Neural progenitor cell (in vitro differentiated cells): Measurements from ENCODE around the gene PAM. TPM values are rescaled to one million over a fixed set of nuclear protein-coding genes. Genes with fewer than 3 reads are reported as not detected.

Experiments used
- DNase-seq: peaks from one replicate; pipeline ENCODE4 v3.0.0-alpha.2; 2016; ENCODE audit warnings: low spot score
- H2AFZ ChIP-seq: fragments of 200-600 bp; sonication (generic); replicated peaks from 2 replicates; pipeline ENCODE4 v1.6.1; 2016; ENCODE audit warnings: antibody characterized with exemption
- H3F3A ChIP-seq: fragments of 200-600 bp; sonication (generic); 2 replicates; pipeline ENCODE4 v1.6.1; 2016; ENCODE audit warnings: antibody characterized with exemption, low read depth
- H3K27ac ChIP-seq: fragments of 200-600 bp; sonication (generic); 2 replicates; pipeline ENCODE4 v1.5.1; 2016; ENCODE audit warnings: mild to moderate bottlenecking
- H3K27me3 ChIP-seq: fragments of 200-600 bp; sonication (generic); 2 replicates; pipeline ENCODE4 v1.6.1; 2016; ENCODE audit warnings: mild to moderate bottlenecking, moderate library complexity
- H3K36me3 ChIP-seq: fragments of 200-600 bp; sonication (generic); 2 replicates; pipeline ENCODE4 v1.5.1; 2016
- H3K4me1 ChIP-seq: fragments of 200-600 bp; sonication (generic); 2 replicates; pipeline ENCODE4 v1.6.1; 2016; ENCODE audit warnings: mixed run types
- H3K4me2 ChIP-seq: fragments of 200-600 bp; sonication (generic); 2 replicates; pipeline ENCODE4 v1.6.1; 2016
- H3K4me3 ChIP-seq: fragments of 200-600 bp; sonication (generic); 2 replicates; pipeline ENCODE4 v1.5.1; 2016
- H3K79me2 ChIP-seq: fragments of 200-600 bp; sonication (generic); 2 replicates; pipeline ENCODE4 v1.6.1; 2016; ENCODE audit warnings: low read depth
- H3K9ac ChIP-seq: fragments of 200-600 bp; sonication (generic); 2 replicates; pipeline ENCODE4 v1.6.1; 2016
- H3K9me3 ChIP-seq: fragments of 200-600 bp; sonication (generic); 2 replicates; pipeline ENCODE4 v1.5.1; 2016; ENCODE audit warnings: low read depth
- H4K20me1 ChIP-seq: fragments of 200-600 bp; sonication (generic); 2 replicates; pipeline ENCODE4 v1.6.1; 2016; ENCODE audit warnings: low read depth
- H3K27ac Mint-ChIP-seq: 3 replicates; pipeline ENCODE4 v1.8.0; 2021; ENCODE audit warnings: mixed read lengths
- H3K27me3 Mint-ChIP-seq: 2 replicates; pipeline ENCODE4 v1.8.0; 2022; ENCODE audit warnings: low read depth, mild to moderate bottlenecking, inconsistent platforms, moderate library complexity, mixed read lengths; ENCODE audit not compliant: insufficient read depth
- H3K36me3 Mint-ChIP-seq: 3 replicates; pipeline ENCODE4 v1.8.0; 2021; ENCODE audit warnings: mixed read lengths
- H3K4me1 Mint-ChIP-seq: 3 replicates; pipeline ENCODE4 v1.8.0; 2021; ENCODE audit warnings: mixed read lengths
- H3K4me3 Mint-ChIP-seq: 3 replicates; pipeline ENCODE4 v1.8.0; 2021; ENCODE audit warnings: mild to moderate bottlenecking, moderate library complexity, mixed read lengths
- H3K9me3 Mint-ChIP-seq: 3 replicates; pipeline ENCODE4 v1.8.0; 2020; ENCODE audit warnings: mixed read lengths
- CTCF ChIP-seq: fragments of 200-600 bp; sonication (generic); IDR thresholded peaks from 2 replicates; pipeline ENCODE4 v1.5.1; 2017; ENCODE audit warnings: antibody characterized with exemption, mild to moderate bottlenecking
- EZH2 ChIP-seq: fragments of 200-600 bp; sonication (generic); IDR thresholded peaks from 2 replicates; pipeline ENCODE4 v1.6.1; 2017; ENCODE audit warnings: antibody characterized with exemption, mild to moderate bottlenecking, moderate library complexity
- EZH2phosphoT487 ChIP-seq: fragments of 200-600 bp; sonication (generic); IDR thresholded peaks from 2 replicates; pipeline ENCODE4 v1.6.1; 2017; ENCODE audit warnings: antibody characterized with exemption
- total RNA-seq: library from RNA; depleted of rRNA; stranded (reverse); fragments of >200 nt; gene quantifications from 2 replicates; pipeline ENCODE4 v1.2.3, GENCODE V29; 2015; ENCODE audit warnings: low replicate concordance

PAM gene
- total RNA-seq, 1 donor from 2014 or later = 246 TPM

- H3K27ac ChIP-seq = no peak overlapping the region
- no peak overlapping the region for H3K4me3 Mint-ChIP-seq
- no peaks in the 10 kb centered on the region for H3K79me2 ChIP-seq
- no peak overlapping the region for H3K27ac Mint-ChIP-seq
- H2AFZ ChIP-seq = no peak overlapping the region
- H3K4me1 ChIP-seq = no peaks in the 10 kb centered on the region
- no peak overlapping the region for H3K4me3 ChIP-seq
- H3K4me1 Mint-ChIP-seq = peaks cover 13% of the 10 kb centered on the region
- TF ChIP-seq EZH2phosphoT487 (no peak), EZH2 (no peak), CTCF (no peak)
- no peak overlapping the region for H3K4me2 ChIP-seq
- H3K36me3 ChIP-seq = no peaks in the 10 kb centered on the region
- no peaks in the 10 kb centered on the region for H3F3A ChIP-seq
- H3K27me3 Mint-ChIP-seq = no peaks in the 10 kb centered on the region
- no peaks in the 10 kb centered on the region for H3K27me3 ChIP-seq
- no peaks in the 10 kb centered on the region for H4K20me1 ChIP-seq
- no peak overlapping the region for H3K9ac ChIP-seq
- no peaks in the 10 kb centered on the region for H3K9me3 ChIP-seq
- H3K36me3 Mint-ChIP-seq = peaks cover 9% of the 10 kb centered on the region
- H3K9me3 Mint-ChIP-seq = peaks cover 8% of the 10 kb centered on the region
- no peak for DNase-seq
Measured at GRCh38 chr5:102853680-102854079, 98.6 kb downstream of the PAM start.

GRCh38 chr5:102855681-102856388 is 100.7 kb downstream of the PAM start:
- peaks cover under 1% of the 10 kb centered on the region for H3K9me3 Mint-ChIP-seq
- no peaks in the 10 kb centered on the region for H4K20me1 ChIP-seq
- H3K9me3 ChIP-seq = no peaks in the 10 kb centered on the region
- H3K4me3 ChIP-seq = no peak overlapping the region
- no peak overlapping the region for H3K27ac ChIP-seq
- H3K27me3 ChIP-seq = no peaks in the 10 kb centered on the region
- no peaks in the 10 kb centered on the region for H3K79me2 ChIP-seq
- no peak overlapping the region for H3K9ac ChIP-seq
- peaks cover 6% of the 10 kb centered on the region for H3K36me3 Mint-ChIP-seq
- H3K4me2 ChIP-seq = no peak overlapping the region
- no peak for TF ChIP-seq EZH2
- no peak for TF ChIP-seq EZH2phosphoT487
- TF ChIP-seq CTCF = no peak
- no peak overlapping the region for H3K27ac Mint-ChIP-seq
- H3F3A ChIP-seq = no peaks in the 10 kb centered on the region
- no peak for DNase-seq
- H3K4me3 Mint-ChIP-seq = no peak overlapping the region
- H3K36me3 ChIP-seq = no peaks in the 10 kb centered on the region
- peaks cover 10% of the 10 kb centered on the region for H3K4me1 Mint-ChIP-seq
- H3K4me1 ChIP-seq = no peaks in the 10 kb centered on the region
- H2AFZ ChIP-seq = no peak overlapping the region
- H3K27me3 Mint-ChIP-seq = no peaks in the 10 kb centered on the region

- Histone ChIP-seq H3K9ac (no peak overlapping the region), H4K20me1 (no peaks in the 10 kb centered on the region), H3K4me1 (no peaks in the 10 kb centered on the region), H3K4me2 (no peak overlapping the region), H3F3A (peaks cover 3% of the 10 kb centered on the region), H3K27ac (no peak overlapping the region), H3K79me2 (no peaks in the 10 kb centered on the region), H2AFZ (no peak overlapping the region), H3K9me3 (no peaks in the 10 kb centered on the region), H3K36me3 (no peaks in the 10 kb centered on the region), H3K27me3 (no peaks in the 10 kb centered on the region), H3K4me3 (no peak overlapping the region)
- H3K9me3 Mint-ChIP-seq = no peaks in the 10 kb centered on the region
- TF ChIP-seq CTCF (no peak), EZH2phosphoT487 (no peak), EZH2 (no peak)
- no peak overlapping the region for H3K27ac Mint-ChIP-seq
- H3K27me3 Mint-ChIP-seq = no peaks in the 10 kb centered on the region
- H3K4me1 Mint-ChIP-seq = peaks cover 10% of the 10 kb centered on the region
- DNase-seq = no peak
- H3K36me3 Mint-ChIP-seq = peaks cover 6% of the 10 kb centered on the region
- no peak overlapping the region for H3K4me3 Mint-ChIP-seq
Measured at GRCh38 chr5:102856389-102856777, 101.3 kb downstream of the PAM start.
